ENCODE results near the gene MAPKAPK2.

DNA sequence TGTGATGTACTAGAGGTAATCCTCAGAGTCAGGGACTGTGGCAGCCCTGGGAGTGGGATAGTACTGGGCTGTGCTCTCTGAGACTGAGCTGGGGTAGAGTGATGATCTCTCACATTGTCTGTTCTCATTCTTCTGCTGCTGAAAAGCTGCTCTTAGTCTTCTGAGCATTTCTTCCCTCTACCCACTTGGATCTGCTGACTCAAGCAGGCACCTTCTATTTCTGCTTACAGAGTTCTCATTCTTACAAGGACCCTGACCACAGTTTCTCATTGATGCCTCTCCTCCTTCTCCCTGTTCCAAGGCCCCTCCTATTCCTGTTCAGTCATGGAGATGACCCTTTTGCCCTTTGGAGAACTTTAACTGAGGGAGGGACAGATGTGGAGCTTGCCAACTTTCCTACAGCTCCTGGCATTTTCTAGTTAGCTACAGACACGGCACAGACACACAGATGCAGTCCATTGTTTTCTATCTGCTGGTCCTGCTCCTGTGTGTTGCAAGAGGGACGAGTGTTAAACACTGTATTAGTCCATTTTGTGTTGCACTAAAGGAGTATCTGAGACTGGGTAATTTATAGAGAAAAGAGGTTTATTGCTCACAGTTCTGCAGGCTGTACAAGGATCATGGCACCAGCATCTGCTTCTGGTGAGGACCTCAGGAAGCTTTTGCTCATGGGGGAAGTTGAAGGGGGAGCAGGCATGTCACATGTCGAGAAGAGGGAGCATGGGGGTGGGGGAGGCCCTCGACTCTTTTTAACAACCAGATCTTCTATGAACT lies 12.3 kb downstream of the MAPKAPK2 start:
- TF ChIP-seq CTCF (IDR thresholded peaks at IDR 0.05) (no peak), POLR2A (IDR thresholded peaks at IDR 0.05) (no peak), POLR2AphosphoS5 (IDR thresholded peaks at IDR 0.05; ENCODE audit: insufficient read depth in 1 of 2, low read depth in 1 of 2) (no peak)
